ENCODE data around the gene LGSN.
"Not testable (repeated sequence)": the region's sequence is repeated elsewhere in the genome, so short reads cannot be mapped to it uniquely, and the experiment has no call there.

Gene LGSN

DNA sequence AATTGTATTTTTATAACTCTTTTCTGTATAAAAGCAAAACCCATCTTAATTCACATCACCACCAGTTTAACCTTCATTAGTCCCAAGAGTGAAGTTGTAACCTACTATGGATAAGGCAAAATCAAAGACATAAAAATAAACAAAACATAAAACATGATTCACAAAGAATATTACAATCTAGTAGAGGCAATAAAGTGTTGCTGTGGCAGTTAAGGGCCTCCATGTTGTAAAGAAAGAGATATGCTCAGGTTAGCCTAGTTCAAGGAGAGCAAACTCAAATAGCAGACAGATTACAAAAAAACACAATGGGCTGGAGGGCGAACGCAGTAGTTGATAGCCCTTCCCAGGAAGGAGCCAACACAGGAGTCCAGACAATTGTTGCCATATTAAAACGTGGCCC, 13.4 kb downstream of the LGSN start:
- DNase-seq (ENCODE audit: low read depth) = no peak

DNA sequence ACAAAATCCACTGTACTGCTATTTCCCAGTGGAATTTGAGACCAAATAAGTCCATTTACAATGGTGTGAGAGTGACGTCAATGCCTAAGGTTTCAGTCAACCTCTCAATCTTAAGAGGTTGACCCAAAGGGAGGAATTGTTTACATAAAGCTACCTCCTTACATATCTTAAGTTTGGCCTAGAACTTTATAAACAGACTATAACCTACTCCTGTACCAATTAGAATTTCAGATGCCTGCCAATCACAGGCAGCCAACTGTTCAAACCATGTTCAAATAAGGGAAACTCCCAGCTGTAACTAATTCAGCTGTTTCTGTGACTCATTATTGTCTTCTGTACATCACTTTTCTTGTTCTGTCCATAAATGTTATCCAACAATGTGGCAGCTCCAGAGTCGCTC, 14.5 kb downstream of the LGSN start:
- no peak for DNase-seq (ENCODE audit: low read depth)

GRCh38 chr6:63303476-63303875, 16.3 kb downstream of the LGSN start:
- no peak for DNase-seq (ENCODE audit: low read depth)

GRCh38 chr6:63299667-63300066, 20.1 kb downstream of the LGSN start:
- DNase-seq (ENCODE audit: low read depth) = no peak

DNA sequence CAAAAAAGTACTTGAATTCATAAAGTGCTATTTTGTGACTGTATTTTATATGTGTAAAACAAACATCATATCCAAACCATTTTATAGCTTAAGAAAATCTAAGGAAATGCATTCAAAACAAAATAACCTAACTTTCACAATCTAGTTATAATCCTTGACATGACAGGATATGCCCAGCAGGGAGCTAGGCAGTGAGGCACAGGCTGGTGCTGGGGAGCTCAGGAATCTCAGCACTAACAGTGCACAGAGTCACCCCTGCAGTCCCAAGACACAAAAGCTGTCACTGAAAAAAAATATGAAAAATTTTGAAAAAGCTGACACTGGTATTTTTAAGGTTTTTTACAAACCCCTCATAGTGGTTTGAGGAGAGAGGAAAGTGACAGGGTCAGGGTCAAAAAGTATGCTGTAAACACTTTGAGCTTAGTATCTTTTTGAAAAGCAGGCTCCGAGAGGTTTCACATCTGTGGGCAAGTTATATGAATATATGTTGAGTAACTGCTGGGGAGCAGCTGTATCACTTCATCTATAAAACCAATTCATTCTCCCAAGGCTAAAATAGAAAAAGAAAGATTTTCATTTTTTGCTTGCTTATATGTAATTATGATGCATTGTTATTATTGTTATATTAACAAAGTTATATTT, 24.1 kb downstream of the LGSN start:
- DNase-seq (ENCODE audit: low read depth) = no peak

- no peak for DNase-seq (ENCODE audit: low read depth)
These were observed 29.2 kb downstream of the LGSN start for GRCh38 chr6:63290492-63291058.

DNA sequence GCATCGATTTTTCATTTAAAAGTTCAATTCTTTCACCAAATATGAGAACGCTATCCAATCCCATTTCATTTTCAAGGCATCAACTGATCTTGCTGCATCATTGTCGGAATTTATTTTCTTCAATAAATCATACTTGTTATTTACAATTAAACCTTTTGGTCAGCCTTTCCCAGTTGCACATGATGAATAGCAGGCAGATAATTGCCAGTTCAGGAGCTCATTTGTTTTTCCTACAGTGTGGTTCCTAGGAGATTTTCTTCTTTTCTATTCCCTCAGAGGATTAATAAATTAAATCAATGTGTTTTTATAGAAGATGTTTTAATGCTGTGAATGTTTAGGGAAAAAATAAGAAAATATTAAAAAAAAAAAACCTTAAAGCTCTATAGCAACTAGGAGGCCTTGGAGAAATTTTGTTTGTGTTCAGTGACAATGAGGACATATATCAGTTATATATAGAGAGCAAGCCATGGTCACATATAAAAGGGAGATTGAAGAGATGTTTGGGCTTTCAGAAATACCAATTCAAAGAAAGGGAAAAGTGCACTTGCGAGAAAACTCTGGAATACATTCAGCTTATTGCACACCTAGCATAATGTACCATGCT, 30.4 kb downstream of the LGSN start:
- no peak for DNase-seq (ENCODE audit: low read depth)

- no peak for DNase-seq (ENCODE audit: low read depth)
These were observed 39.1 kb downstream of the LGSN start for GRCh38 chr6:63280639-63281180.

- DNase-seq (ENCODE audit: low read depth) = no peak
These were observed 40.9 kb downstream of the LGSN start for GRCh38 chr6:63278916-63279315.

GRCh38 chr6:63275953-63276352, 43.8 kb downstream of the LGSN start:
- no peak for DNase-seq (ENCODE audit: low read depth)

DNA sequence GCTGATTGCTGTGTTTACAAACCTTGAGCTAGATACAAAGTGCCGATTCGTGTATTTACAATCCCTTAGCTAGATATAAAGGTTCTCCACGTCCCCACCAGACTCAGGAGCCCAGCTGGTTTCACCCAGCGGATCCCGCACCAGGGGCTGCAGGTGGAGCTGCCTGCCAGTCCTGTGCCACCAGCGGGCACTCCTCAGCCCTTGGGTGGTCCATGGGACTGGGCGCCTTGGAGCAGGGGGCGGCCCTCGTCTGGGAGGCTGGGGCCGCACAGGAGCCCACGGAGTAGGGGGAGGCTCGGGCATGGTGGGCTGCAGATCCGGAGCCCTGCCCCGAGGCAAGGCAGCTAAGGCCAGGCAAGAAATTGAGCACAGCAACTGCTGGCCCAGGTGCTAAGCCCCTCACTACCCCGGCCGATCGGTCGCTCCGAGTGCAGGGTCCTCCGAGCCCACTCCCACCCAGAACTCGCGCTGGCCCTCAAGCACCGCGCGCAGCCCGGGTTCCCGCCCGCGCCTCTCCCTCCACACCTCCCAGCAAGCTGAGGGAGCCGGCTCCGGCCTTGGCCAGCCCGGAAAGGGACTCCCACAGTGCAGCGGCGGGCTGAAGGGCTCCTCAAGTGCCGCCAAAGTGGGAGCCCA, 44.9 kb downstream of the LGSN start:
- not testable (repeated sequence) for DNase-seq (ENCODE audit: low read depth)

DNA sequence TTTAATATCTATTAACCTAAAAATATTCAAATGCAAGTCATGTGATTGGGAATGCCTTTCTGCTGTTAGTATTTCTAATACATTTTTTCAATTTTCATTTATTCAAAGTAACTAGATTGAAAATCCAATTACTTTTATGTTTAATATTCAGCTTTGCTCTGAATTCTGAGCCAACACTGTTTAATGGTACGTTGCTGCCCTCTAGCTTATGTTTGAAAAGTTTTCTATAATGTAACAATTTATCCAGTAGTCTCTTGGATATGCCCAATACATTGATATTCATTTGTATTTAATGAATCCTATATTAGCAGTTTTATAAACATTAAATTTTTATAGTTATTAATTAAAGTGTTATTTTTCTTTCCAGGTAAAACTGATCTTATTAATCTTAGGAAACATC, 47.4 kb downstream of the LGSN start:
- DNase-seq (ENCODE audit: low read depth) = peak; percentile 4

GRCh38 chr6:63269470-63269869, 50.3 kb downstream of the LGSN start:
- no peak for DNase-seq (ENCODE audit: low read depth)

DNA sequence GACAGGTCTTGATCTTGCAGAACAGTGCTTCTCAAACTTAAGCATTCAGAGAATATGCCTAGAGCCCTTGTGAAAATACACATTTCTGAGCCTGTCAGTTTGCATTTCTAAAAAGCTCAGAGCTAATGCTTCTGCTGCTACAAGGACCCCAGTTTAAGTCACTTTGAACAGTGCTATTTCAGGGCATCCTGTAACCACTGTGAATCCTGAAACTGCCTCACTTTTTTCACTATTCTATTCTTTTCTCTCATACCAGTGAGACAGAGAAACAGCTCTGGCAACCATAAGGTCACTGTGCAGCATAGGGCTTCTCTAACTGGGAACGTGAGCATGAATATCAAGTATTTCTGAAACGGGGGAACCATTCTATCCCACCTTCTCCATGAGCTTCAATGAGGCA, 51.2 kb downstream of the LGSN start:
- no peak for DNase-seq (ENCODE audit: low read depth)

- DNase-seq (ENCODE audit: low read depth) = no peak
These were observed 52.0 kb downstream of the LGSN start for GRCh38 chr6:63267828-63268227.

DNA sequence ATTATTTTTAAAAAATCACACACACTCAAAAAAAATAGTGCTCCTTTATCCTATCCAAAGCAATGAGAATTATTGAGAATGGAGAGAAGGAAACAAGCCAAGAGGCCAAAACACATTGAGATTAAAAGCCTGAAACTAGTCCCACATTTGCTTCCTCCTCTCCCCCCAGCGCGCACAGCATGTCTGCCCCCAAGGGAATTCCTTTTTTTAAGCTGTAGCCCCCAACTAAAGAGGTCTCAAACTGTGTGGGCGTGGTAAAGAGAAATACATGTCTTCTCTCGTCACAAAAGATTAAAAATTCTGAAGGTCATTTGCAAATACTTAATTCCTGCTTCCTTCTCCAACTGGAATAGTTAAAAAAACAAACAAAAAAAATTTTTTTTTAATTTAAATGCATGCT, 52.7 kb downstream of the LGSN start:
- DNase-seq (ENCODE audit: low read depth) = no peak

DNA sequence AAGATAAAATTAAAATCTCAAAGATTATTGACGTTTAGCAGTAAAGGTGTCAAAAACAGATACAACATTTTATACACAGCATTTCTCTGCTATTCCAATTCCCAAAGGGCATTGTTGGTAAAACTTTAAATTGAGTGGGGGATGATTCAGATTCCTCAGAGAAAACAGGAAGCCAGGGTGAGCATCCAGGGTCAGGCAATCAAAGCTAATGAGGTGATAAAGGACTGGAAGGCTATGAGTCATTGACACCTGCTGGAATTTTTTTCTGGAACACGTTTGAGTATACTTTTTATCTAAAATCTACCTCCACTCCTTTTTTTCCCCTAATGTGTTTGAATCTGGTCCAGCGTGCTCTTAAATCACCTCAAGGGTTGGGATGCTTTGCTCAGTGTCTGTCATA, 56.3 kb downstream of the LGSN start:
- DNase-seq (ENCODE audit: low read depth) = no peak

GRCh38 chr6:63261820-63262219, 58.0 kb downstream of the LGSN start:
- DNase-seq (ENCODE audit: low read depth) = no peak

DNA sequence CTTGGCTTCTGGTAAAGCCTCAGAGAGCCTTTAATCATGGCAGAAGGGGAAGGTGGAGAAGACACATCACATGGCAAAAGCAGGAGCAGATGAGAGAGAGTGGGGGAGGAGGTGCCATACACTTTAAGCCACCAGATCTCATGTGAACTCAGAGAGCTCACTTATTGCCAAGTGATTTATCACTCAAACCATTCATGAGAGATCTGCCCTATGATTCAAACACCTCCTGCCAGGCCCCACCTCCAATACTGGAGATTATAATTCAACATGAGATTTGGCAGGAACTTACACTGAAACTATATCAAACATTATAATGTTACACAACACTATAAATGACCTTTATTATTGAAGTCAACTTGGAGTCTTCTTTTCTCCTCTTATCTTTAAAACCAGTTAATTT, 60.6 kb downstream of the LGSN start:
- DNase-seq (ENCODE audit: low read depth) = no peak

- no peak for DNase-seq (ENCODE audit: low read depth)
These were observed 69.8 kb downstream of the LGSN start for GRCh38 chr6:63249875-63250482.

DNA sequence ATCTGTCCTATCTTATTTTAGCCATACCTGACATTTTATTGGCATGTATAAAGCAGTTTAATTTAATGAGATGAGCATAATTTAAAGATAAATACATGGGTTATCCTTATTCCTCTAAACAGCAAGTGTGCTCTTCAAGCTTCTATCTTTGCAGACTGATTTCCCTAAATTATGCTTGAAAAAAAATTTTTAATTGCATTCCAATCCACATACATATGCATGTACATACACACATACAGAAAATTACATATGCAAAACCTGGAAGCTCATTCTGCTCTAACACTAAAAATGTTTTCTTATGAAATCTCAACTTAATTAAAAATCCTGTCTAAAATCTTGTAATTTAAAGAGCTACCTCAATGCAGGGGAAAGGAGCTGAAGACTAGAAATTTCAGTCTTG, 73.2 kb downstream of the LGSN start:
- DNase-seq (ENCODE audit: low read depth) = no peak

DNA sequence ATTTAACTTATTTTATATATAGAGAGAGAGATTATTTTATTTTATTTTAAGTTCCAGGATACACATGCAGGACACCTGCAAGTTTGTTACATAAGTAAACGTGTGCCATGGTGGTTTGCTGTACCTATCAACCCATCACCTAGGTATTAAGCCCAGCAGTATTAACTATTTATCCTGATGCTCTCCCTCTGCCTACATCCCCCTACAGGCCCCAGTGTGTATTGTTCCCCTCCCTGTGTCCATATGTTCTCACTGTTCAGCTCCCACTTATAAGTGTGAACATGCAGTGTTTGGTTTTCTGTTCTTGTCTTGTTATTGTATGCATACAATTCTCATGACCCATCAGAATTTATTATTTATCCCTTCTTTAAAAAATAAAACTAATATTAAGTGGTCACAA, 73.9 kb downstream of the LGSN start:
- DNase-seq (ENCODE audit: low read depth) = no peak

DNA sequence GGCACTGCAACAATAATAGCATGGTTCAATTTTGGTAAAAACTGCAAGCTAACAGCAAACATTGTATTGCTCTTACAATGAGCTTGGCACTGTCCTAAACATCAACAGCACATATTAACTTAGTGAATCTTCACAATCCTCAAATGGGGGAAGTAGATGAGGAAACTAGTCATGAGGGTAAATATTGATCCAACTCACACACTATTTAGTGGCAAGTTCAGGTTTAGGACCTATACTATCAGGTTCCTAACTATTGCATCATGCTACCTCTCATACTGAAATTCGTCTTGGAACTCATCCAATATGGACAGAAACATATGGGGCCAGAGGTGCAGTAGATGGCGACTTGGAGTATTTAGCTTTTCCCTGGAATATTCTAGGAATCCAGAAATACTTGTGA, 74.4 kb downstream of the LGSN start:
- no peak for DNase-seq (ENCODE audit: low read depth)

Measured in fibroblast of the conjunctiva (primary cell).